Liver (tissue), 9 donors: ENCODE results near the gene TUBA8. TPM values are rescaled to one million over a fixed set of nuclear protein-coding genes. Genes with fewer than 3 reads are reported as not detected.

Source experiments
- DNase-seq: peaks from one replicate; pipeline ENCODE4 v3.0.0-alpha.2; 2017; ENCODE audit warnings: low spot score
- H3K27ac ChIP-seq, 2 donors: one replicate each; pipeline ENCODE4 v1.7.0; 2013; ENCODE audit warnings: inconsistent platforms in 2 of 2, low read length in 2 of 2, control low read depth in 1 of 2, low read depth in 1 of 2, mild to moderate bottlenecking in 1 of 2
- H3K27me3 ChIP-seq, 4 donors: one replicate each; pipeline versions ENCODE4 v1.6.1 to v1.7.0; 2013; ENCODE audit warnings: low read length in 3 of 4, inconsistent platforms in 1 of 4, mild to moderate bottlenecking in 1 of 4, moderate library complexity in 1 of 4; ENCODE audit not compliant: control insufficient read depth in 4 of 4, insufficient read depth in 4 of 4
- H3K36me3 ChIP-seq, 4 donors: one replicate each; pipeline versions ENCODE4 v1.6.1 to v1.7.0; 2013; ENCODE audit warnings: low read length in 3 of 4, mild to moderate bottlenecking in 3 of 4, low read depth in 1 of 4, moderate library complexity in 1 of 4; ENCODE audit not compliant: control insufficient read depth in 4 of 4, insufficient read depth in 3 of 4
- H3K4me1 ChIP-seq, 4 donors: one replicate each; pipeline versions ENCODE4 v1.6.1 to v1.7.0; 2013; ENCODE audit warnings: low read length in 3 of 4, mild to moderate bottlenecking in 3 of 4, moderate library complexity in 1 of 4; ENCODE audit not compliant: control insufficient read depth in 4 of 4, insufficient read depth in 4 of 4
- H3K4me3 ChIP-seq, 3 donors: one replicate each; pipeline versions ENCODE4 v1.6.1 to v1.7.0; 2013; ENCODE audit warnings: low read length in 3 of 3, control low read depth in 1 of 3, low read depth in 1 of 3, mild to moderate bottlenecking in 1 of 3
- H3K9ac ChIP-seq, 2 donors: one replicate each; pipeline ENCODE4 v1.7.0; 2013; ENCODE audit warnings: low read length in 2 of 2, mild to moderate bottlenecking in 2 of 2, moderate library complexity in 2 of 2, control low read depth in 1 of 2, low read depth in 1 of 2
- H3K9me3 ChIP-seq, 4 donors: one replicate each; pipeline versions ENCODE4 v1.6.1 to v1.7.0; 2013; ENCODE audit warnings: low read length in 3 of 4; ENCODE audit not compliant: control insufficient read depth in 4 of 4
- EGR1 ChIP-seq, 2 donors: IDR thresholded peaks; 2 replicates each; pipeline ENCODE4 v1.6.1; 2016 to 2018; ENCODE audit warnings: antibody characterized with exemption in 2 of 2, low read depth in 2 of 2
- FOXA1 ChIP-seq: IDR thresholded peaks from 2 replicates; pipeline ENCODE4 v1.6.1; 2016; ENCODE audit warnings: antibody characterized with exemption
- FOXA2 ChIP-seq: IDR thresholded peaks from 2 replicates; pipeline ENCODE4 v1.6.1; 2016; ENCODE audit warnings: antibody characterized with exemption
- GABPA ChIP-seq, 2 donors: IDR thresholded peaks in 1 of 2; conservative IDR thresholded peaks in 1 of 2; 2 replicates each; pipeline ENCODE4 v1.6.1; 2016; ENCODE audit warnings: antibody characterized with exemption in 2 of 2, mild to moderate bottlenecking in 1 of 2, moderate library complexity in 1 of 2
- HNF4A ChIP-seq, 2 donors: conservative IDR thresholded peaks; 2 replicates each; pipeline ENCODE4 v1.6.1; 2016; ENCODE audit warnings: antibody characterized with exemption in 2 of 2, mild to moderate bottlenecking in 2 of 2
- HNF4G ChIP-seq: IDR thresholded peaks from 2 replicates; pipeline ENCODE4 v1.6.1; 2016; ENCODE audit warnings: antibody characterized with exemption
- MAX ChIP-seq: IDR thresholded peaks from 2 replicates; pipeline ENCODE4 v1.6.1; 2016; ENCODE audit warnings: antibody characterized with exemption
- NR2F2 ChIP-seq: IDR thresholded peaks from 2 replicates; pipeline ENCODE4 v1.6.1; 2016; ENCODE audit warnings: antibody characterized with exemption
- RAD21 ChIP-seq, 2 donors: IDR thresholded peaks; 2 replicates each; pipeline ENCODE4 v1.6.1; 2016; ENCODE audit warnings: antibody characterized with exemption in 2 of 2, mild to moderate bottlenecking in 2 of 2
- RXRA ChIP-seq, 2 donors: IDR thresholded peaks; 2 replicates each; pipeline ENCODE4 v1.6.1; 2017 to 2018; ENCODE audit warnings: antibody characterized with exemption in 2 of 2, mild to moderate bottlenecking in 1 of 2
- SP1 ChIP-seq: IDR thresholded peaks from 2 replicates; pipeline ENCODE4 v1.6.1; 2018; ENCODE audit warnings: antibody characterized with exemption, mild to moderate bottlenecking
- TAF1 ChIP-seq: conservative IDR thresholded peaks from 2 replicates; pipeline ENCODE4 v1.6.1; 2016; ENCODE audit warnings: antibody characterized with exemption, mild to moderate bottlenecking
- WGBS: extraction: QIAGEN DNeasy Blood & Tissue Kit; methylation state at CpG from one replicate; pipeline ENCODE4 v1.1.7; 2013; 5-methylcytosine and 5-hydroxymethylcytosine counted together
- polyA plus RNA-seq, 2 donors: library from polyadenylated mRNA; stranded (reverse) in 1 of 2; unstranded in 1 of 2; fragments of 200-250 nt in 1 of 2; fragments of >200 nt in 1 of 2; fragmentation: Nextera tagmentation in 1 of 2; extraction: Ambion mirVana in 1 of 2; gene quantifications; one replicate each; pipeline versions ENCODE4 v1.2.1 to v1.2.3, GENCODE V29; 2013 to 2015
- total RNA-seq, 2 donors: library from RNA; depleted of rRNA; stranded (reverse); fragments of >200 nt; gene quantifications; one replicate each; pipeline ENCODE4 v1.2.3, GENCODE V29; 2014
- TF ChIP-seq, protein P1 (sequence below): fragments of 150-350 bp; IDR thresholded peaks from 2 replicates; pipeline ENCODE4 v1.5.1; 2017; ENCODE audit warnings: improper control_type of control experiment, low read depth, low read length; ENCODE audit not compliant: missing input control
- TF ChIP-seq, protein P2 (sequence below): IDR thresholded peaks from 2 replicates; pipeline ENCODE4 v1.6.1; 2016; ENCODE audit warnings: antibody characterized with exemption, mild to moderate bottlenecking
- TF ChIP-seq, protein P3 (sequence below): IDR thresholded peaks from 2 replicates; pipeline ENCODE4 v1.6.1; 2016; ENCODE audit warnings: antibody characterized with exemption
- donor health status: healthy.
- donor health status: healthy.
- donor health status: healthy.
- donor health status: healthy.
- donor health status: healthy.

Gene TUBA8
- total and polyA plus RNA-seq, 4 donors, result 0.82 to 3.1 (median 1.9) TPM

DNA sequence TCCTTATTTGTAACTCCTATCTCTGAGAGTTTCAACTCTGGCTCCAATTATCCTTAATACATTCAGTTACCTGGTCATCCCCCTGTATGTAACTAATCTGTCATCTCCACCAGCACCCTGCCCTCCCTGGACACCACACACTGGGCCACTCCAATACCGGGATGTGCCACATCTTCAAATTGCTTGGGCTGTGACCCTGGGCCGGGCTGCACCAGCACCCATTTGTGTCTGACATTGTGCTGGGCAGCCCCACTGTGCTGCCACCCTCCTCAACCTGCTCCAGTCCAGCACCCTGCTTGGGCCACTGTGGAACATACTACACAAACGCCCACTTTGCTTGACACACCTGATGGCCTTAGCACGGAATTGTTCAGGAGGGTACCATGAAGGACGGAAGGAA is 37.2 kb downstream of the TUBA8 start:
- Histone ChIP-seq H3K9me3 (no peaks in the 10 kb centered on the region), H3K4me1 (peaks cover 8 to 27% (median 19%) of the 10 kb centered on the region in 4 donors), H3K4me3 (no peak overlapping the region), H3K27me3 (no peaks in the 10 kb centered on the region), H3K9ac (no peak overlapping the region), H3K27ac (peak overlapping the region in 1 of 2 donors; percentile 87), H3K36me3 (no peaks in the 10 kb centered on the region)
- DNase-seq, result no peak
- no peak for TF ChIP-seq TAF1
- no peak for TF ChIP-seq FOXA1
- TF ChIP-seq, protein P1, sequence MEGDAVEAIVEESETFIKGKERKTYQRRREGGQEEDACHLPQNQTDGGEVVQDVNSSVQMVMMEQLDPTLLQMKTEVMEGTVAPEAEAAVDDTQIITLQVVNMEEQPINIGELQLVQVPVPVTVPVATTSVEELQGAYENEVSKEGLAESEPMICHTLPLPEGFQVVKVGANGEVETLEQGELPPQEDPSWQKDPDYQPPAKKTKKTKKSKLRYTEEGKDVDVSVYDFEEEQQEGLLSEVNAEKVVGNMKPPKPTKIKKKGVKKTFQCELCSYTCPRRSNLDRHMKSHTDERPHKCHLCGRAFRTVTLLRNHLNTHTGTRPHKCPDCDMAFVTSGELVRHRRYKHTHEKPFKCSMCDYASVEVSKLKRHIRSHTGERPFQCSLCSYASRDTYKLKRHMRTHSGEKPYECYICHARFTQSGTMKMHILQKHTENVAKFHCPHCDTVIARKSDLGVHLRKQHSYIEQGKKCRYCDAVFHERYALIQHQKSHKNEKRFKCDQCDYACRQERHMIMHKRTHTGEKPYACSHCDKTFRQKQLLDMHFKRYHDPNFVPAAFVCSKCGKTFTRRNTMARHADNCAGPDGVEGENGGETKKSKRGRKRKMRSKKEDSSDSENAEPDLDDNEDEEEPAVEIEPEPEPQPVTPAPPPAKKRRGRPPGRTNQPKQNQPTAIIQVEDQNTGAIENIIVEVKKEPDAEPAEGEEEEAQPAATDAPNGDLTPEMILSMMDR, result no peak
- TF ChIP-seq RAD21 (IDR thresholded peaks at IDR 0.05), result no peak
- TF ChIP-seq, protein P2, sequence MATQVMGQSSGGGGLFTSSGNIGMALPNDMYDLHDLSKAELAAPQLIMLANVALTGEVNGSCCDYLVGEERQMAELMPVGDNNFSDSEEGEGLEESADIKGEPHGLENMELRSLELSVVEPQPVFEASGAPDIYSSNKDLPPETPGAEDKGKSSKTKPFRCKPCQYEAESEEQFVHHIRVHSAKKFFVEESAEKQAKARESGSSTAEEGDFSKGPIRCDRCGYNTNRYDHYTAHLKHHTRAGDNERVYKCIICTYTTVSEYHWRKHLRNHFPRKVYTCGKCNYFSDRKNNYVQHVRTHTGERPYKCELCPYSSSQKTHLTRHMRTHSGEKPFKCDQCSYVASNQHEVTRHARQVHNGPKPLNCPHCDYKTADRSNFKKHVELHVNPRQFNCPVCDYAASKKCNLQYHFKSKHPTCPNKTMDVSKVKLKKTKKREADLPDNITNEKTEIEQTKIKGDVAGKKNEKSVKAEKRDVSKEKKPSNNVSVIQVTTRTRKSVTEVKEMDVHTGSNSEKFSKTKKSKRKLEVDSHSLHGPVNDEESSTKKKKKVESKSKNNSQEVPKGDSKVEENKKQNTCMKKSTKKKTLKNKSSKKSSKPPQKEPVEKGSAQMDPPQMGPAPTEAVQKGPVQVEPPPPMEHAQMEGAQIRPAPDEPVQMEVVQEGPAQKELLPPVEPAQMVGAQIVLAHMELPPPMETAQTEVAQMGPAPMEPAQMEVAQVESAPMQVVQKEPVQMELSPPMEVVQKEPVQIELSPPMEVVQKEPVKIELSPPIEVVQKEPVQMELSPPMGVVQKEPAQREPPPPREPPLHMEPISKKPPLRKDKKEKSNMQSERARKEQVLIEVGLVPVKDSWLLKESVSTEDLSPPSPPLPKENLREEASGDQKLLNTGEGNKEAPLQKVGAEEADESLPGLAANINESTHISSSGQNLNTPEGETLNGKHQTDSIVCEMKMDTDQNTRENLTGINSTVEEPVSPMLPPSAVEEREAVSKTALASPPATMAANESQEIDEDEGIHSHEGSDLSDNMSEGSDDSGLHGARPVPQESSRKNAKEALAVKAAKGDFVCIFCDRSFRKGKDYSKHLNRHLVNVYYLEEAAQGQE, result no peak
- no peak for TF ChIP-seq FOXA2
- TF ChIP-seq, protein P3, sequence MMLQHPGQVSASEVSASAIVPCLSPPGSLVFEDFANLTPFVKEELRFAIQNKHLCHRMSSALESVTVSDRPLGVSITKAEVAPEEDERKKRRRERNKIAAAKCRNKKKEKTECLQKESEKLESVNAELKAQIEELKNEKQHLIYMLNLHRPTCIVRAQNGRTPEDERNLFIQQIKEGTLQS, result no peak
- no peak for TF ChIP-seq NR2F2
- TF ChIP-seq HNF4G, result no peak
- TF ChIP-seq GABPA (IDR thresholded peaks at IDR 0.05 in 1 of 2, conservative IDR thresholded peaks at IDR 0.05 in 1 of 2), result no peak
- no peak for TF ChIP-seq SP1
- TF ChIP-seq HNF4A (conservative IDR thresholded peaks at IDR 0.05), result no peak
- no peak for TF ChIP-seq EGR1 (IDR thresholded peaks at IDR 0.05; ENCODE audit: low read depth in 2 of 2)
- WGBS, result 94% methylated on average over 5 of the region's 5 CpGs

- peak overlapping the region; percentile 44 to 90 (median 73) for H3K4me3 ChIP-seq
- peak; percentile 68 for DNase-seq
- peaks cover 8 to 27% (median 19%) of the 10 kb centered on the region in 4 donors for H3K4me1 ChIP-seq
- TF ChIP-seq MAX (no peak), TAF1 (no peak), SP1 (peak; percentile 67), HNF4A (conservative IDR thresholded peaks at IDR 0.05) (peak; percentile 76 to 84), FOXA1 (peak; percentile 45), FOXA2 (peak; percentile 86), RXRA (IDR thresholded peaks at IDR 0.05) (peak in 1 of 2 donors; percentile 25), GABPA (IDR thresholded peaks at IDR 0.05 in 1 of 2, conservative IDR thresholded peaks at IDR 0.05 in 1 of 2) (no peak), HNF4G (peak; percentile 70)
- TF ChIP-seq, protein P2, result peak; percentile 29
- H3K9me3 ChIP-seq, result no peaks in the 10 kb centered on the region
- H3K9ac ChIP-seq, result peak overlapping the region in 1 of 2 donors; percentile 96
- 38% methylated on average over 17 of the region's 17 CpGs for WGBS
- no peaks in the 10 kb centered on the region for H3K27me3 ChIP-seq
- H3K36me3 ChIP-seq, result no peaks in the 10 kb centered on the region
- H3K27ac ChIP-seq, result peak overlapping the region; percentile 86 to 87
These were observed 37.8 kb downstream of the TUBA8 start for GRCh38 chr22:18148293-18148965.
